ENCODE measurements around the gene FILIP1.

Gene FILIP1

DNA sequence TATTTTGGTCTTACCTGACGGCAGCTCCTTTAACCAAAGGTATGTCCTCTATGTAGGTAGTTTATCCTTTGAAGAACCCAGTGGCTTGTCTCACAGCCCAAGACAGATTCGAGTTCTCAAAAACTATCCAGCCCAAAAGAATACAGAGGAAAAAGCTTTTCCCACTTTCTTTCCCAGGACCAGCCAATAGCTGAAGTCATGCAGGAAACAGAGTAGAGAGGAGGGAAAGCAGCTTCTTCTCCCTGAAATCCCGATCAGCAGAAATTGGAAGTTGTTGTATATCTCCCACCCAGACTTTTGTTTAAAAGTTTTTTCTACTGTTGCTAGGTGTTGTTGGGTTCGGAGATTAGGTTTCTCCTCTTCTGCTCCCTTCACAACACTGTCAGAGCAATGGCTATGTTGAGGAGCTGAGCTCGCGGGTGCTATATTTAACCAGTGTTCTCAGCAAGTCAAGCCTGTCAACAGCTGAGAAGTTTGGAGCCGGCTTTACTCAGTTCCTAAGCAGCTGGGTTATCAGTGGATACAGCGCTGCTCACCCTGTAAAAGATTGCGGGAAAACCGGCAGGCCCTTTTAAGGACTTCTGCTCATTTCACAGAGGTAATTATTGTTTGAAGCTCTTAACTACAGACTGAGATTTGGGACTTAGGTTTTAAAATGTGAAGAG lies at the start of gene FILIP1:
Gene FILIP1 (minus strand): TSS at position 401 of the 665 bp plus-strand sequence. CDS start 78,828 bp downstream, outside the sequence.
- DNase-seq (ENCODE audit: low read depth): no peak

- no peak for DNase-seq (ENCODE audit: low read depth)
These were observed 49.7 kb upstream of the FILIP1 start for GRCh38 chr6:75543311-75543710.

DNA sequence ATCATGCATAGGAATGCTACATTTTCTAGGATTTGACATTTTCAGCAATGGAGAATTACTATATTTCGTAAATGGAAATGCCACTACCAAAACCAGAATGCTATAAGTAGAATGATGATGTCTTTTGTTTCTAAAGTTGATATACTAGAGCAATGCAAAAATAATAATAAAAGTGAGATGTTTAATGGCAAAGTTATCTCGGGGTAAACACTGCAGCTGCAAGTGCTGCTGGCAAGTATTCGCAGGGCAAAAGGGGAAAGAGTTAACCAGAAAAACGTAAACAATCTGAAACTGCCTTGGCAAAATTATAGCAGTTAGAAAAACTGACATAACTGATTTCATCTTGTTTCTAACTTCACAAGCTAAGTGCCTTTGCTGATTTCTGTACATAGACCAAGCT lies 45.5 kb upstream of the FILIP1 start:
- no peak for DNase-seq (ENCODE audit: low read depth)

GRCh38 chr6:75532521-75532920 lies 38.9 kb upstream of the FILIP1 start:
- no peak for DNase-seq (ENCODE audit: low read depth)

- no peak for DNase-seq (ENCODE audit: low read depth)
These were observed 37.6 kb upstream of the FILIP1 start for GRCh38 chr6:75531174-75531573.

DNA sequence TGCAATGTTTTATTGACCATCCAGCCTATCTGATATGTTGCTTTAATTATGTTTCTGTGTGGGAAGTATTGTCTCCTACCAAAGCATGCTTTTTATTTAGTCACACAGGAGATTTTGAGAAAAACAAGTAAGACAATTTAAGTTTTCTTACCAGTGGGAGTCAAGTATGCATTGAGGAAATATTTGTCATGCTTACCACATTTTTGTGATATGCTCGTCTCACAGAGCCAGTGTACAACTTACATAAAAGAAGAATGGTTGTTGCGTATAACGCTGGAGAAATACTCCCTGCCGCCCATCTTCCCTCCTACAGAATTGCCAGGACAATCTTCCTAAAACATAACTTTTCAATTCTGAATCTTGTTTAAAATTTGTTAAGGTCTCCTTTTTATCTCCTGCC lies 37.1 kb upstream of the FILIP1 start:
- peak; percentile 22 for DNase-seq (ENCODE audit: low read depth)

GRCh38 chr6:75528423-75528822 lies 34.8 kb upstream of the FILIP1 start:
- no peak for DNase-seq (ENCODE audit: low read depth)

- peak; percentile 47 for DNase-seq (ENCODE audit: low read depth)
These were observed 33.0 kb upstream of the FILIP1 start for GRCh38 chr6:75526502-75527127.

- no peak for DNase-seq (ENCODE audit: low read depth)
These were observed 32.1 kb upstream of the FILIP1 start for GRCh38 chr6:75525682-75526081.

DNA sequence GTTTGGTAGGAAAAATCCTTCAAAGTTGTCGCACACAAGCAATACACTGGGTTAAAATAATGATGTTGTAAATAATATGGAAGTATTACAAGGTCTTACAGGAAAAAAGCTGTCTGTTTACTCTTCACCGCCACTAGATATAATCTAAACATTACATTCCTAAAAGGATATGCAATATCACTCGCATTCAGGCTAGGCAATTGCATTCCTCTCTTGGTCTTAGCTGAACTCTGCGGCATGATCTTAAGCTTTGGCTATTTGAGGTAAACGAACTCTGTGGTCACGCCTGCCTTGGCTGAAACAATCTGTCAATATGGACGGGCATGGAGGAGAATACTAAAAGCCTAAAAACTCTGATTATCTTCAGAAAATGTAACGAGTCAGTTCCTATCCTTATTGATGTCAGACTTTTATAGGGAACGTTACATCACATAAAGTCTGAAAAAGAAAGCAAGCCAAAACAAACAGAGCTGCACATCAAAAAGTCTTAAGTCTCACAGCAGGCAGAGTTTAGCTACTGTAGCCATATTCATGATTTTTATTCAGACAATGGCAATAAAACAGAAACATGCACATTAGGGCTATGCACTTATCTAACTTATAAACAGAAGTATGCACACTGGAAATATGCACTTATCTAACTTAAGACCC lies 30.8 kb upstream of the FILIP1 start:
- DNase-seq (ENCODE audit: low read depth): peak; percentile 93

DNA sequence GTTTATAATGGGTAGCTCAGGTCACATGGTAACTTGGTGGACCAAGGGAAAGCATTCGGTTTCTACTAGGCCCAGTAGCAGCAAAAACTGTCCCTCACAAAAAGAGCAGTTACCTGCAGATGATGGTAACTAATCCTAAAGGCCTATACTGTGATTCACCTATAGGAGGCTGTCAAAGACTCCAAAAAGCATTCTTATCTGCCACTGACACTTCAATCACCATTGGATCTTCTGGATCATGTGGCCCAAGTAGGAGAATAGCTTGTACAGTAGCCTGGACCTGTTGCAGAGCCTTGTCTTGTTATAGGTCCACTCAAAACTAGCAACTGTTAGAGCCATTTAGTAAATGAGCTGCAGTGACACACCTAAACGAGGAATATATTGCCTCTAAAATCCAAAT lies 23.2 kb upstream of the FILIP1 start:
- DNase-seq (ENCODE audit: low read depth): no peak

DNA sequence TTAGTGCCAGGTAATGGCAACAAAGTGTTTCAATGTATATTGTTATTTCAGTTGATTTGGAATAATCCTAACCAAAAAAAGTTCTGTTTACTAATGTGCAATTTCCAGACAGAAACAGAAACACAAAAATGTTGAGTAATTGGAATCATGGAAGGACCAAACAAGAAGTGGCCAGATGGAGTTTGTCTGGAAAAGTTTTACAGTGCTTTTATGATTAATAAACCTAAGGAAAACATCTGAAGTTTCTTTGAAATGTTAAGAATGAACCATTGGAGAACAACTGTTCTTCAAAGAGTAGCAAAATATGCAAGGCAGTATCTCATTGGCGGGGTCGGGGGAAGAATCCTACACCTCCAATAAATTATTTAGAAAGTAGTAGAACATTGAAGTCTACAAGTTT lies 19.0 kb upstream of the FILIP1 start:
- DNase-seq (ENCODE audit: low read depth): no peak

GRCh38 chr6:75505424-75505823 lies 11.8 kb upstream of the FILIP1 start:
- DNase-seq (ENCODE audit: low read depth): no peak

- no peak for DNase-seq (ENCODE audit: low read depth)
These were observed 11.0 kb upstream of the FILIP1 start for GRCh38 chr6:75504465-75505222.

DNA sequence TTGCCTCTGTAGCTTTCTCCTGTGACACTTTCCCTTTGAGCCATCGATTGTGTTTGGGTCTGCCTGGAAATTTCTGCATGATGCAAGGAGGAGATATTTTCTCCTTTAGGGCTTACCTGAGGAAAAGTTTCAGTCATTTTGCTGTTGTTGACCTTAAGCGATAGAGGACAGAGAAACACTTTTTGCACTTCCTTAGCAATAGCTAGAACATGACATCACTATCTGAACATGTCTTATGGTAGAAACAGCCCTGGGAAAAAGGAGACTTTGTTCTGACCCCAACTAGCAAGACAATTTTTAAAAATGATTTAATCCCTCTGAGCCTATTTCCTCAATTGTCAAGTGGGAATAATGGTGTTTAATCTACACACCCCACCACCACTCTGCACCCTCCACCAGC lies 9.7 kb upstream of the FILIP1 start:
- no peak for DNase-seq (ENCODE audit: low read depth)

GRCh38 chr6:75502884-75503283 lies 9.3 kb upstream of the FILIP1 start:
- DNase-seq (ENCODE audit: low read depth): no peak

GRCh38 chr6:75501756-75502155 lies 8.2 kb upstream of the FILIP1 start:
- no peak for DNase-seq (ENCODE audit: low read depth)

DNA sequence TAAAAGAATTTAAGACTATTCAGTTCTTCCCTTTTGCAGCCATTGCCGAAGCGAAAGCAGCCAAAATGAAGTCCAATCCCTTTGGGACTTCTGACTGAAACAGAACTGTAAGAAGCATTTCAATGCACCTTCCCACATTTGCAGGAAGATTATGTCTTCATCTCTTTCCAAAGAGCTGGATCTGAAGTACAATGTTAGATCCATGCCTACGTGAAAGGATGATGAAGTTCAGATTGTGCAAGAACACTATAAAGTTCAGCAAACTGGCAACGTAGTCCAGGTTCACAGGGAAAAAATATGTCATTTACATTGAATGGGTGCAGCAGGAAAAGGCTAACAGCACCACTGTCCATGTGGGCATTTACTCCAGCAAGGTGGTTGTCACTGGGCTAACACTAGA lies 6.0 kb upstream of the FILIP1 start:
- DNase-seq (ENCODE audit: low read depth): no peak

- DNase-seq (ENCODE audit: low read depth): no peak
These were observed 5.3 kb upstream of the FILIP1 start for GRCh38 chr6:75498862-75499261.

DNA sequence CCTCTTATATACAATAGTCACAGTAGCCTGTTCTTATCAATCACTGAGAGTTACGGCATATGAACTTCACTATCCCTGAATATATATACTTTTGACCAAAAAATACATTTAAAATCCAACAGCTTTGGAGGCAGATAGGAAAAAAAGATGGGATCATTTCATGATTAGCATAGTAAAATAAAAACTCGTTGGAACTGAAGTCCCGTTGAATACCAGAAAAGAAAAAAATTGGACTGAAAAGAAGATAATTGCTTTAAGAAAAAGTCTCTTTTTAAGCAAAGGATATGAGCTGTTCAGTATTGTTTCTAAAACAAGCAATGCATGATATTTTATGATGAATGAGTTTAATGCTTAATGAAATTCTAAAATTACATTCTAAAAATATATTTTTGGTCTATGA lies 4.4 kb upstream of the FILIP1 start:
- DNase-seq (ENCODE audit: low read depth): no peak

GRCh38 chr6:75495011-75495410 lies 1.4 kb upstream of the FILIP1 start:
- DNase-seq (ENCODE audit: low read depth): no peak

DNA sequence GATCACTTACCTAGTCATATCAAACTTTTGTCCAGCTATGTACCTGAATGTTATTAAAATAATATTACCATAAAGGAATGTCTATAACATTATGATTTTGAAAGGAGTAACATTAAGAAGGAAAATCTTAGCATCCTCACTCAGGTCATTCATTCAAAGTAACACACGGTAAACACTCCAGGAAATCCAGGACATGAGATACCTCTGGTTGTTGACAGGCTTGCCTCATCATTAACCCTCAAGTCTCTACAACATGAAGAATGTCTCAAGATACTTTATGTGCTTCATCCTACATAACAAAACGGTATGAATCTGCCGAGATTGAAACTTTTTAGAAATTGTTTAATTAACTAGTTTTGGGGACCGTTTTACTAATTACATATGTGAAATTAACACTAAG lies 690 bp upstream of the FILIP1 start:
- no peak for DNase-seq (ENCODE audit: low read depth)
